ENCODE data around the gene PRR19. TPM values are rescaled to one million over a fixed set of nuclear protein-coding genes. Genes with fewer than 3 reads are reported as not detected.

The PRR19 gene
- total RNA-seq, 4 donors from 2014 or later: 0.17 to 0.50 TPM; not detected in 2

DNA sequence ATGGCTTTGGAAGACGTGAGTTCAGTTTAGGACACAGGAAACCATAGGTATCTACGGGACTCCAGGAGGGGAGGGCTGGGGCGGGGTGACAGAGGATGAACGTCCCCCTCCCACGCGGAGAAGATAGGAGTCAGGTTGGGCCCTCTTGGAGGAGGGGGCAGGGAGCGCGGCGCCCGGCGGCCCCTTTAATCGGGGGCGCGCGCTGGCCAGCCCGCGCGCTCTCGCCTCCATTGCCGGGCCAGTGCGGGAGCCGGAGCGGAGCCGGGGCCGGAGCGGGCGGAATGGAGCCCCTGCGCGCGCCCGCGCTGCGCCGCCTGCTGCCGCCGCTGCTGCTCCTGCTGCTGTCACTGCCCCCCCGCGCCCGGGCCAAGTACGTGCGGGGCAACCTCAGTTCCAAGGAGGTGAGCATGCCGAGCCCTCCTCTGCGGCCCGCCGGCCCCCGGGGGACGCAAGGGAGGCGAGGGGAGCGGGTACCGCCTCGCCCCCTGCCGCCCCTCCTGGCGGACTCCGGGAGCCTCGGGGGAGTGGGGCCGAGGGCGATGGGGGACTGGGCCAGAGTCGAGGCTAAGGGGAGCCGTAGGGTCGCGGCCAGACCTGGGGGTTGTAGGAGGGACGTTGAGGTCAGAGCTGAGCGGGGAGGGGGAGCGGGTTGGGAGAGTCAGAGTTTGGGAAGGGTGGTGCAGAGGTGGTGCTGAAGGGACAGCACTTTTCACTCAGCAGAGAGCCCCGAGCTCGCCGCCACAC, 11.3 kb downstream of the PRR19 start, which contains the start of gene TMEM145:
TSS of gene TMEM145 (plus strand) at position 214 of the 744 bp plus-strand sequence. CDS start at position 282, 68 bp downstream.
- peak within 1 kb of the TSS; percentile 55 to 58 (median 56) for H3K4me3 ChIP-seq
- no peak for TF ChIP-seq EP300 (IDR thresholded peaks at IDR 0.05)
- TF ChIP-seq, protein P1, sequence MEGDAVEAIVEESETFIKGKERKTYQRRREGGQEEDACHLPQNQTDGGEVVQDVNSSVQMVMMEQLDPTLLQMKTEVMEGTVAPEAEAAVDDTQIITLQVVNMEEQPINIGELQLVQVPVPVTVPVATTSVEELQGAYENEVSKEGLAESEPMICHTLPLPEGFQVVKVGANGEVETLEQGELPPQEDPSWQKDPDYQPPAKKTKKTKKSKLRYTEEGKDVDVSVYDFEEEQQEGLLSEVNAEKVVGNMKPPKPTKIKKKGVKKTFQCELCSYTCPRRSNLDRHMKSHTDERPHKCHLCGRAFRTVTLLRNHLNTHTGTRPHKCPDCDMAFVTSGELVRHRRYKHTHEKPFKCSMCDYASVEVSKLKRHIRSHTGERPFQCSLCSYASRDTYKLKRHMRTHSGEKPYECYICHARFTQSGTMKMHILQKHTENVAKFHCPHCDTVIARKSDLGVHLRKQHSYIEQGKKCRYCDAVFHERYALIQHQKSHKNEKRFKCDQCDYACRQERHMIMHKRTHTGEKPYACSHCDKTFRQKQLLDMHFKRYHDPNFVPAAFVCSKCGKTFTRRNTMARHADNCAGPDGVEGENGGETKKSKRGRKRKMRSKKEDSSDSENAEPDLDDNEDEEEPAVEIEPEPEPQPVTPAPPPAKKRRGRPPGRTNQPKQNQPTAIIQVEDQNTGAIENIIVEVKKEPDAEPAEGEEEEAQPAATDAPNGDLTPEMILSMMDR (IDR thresholded peaks at IDR 0.05): peak in 2 of 3 experiments; percentile 17 to 22
- no peaks in the 10 kb centered on the region for H3K9me3 ChIP-seq
- WGBS: 3% methylated on average over 30 of the region's 67 CpGs
- H3K27me3 ChIP-seq: peaks cover 0 to 45% (median 9%) of the 10 kb centered on the region in 4 donors
- no peaks in the 10 kb centered on the region for H3K36me3 ChIP-seq
- H3K27ac ChIP-seq (replicated peaks in 1 of 4): no peak within 1 kb of the TSS
- H3K4me1 ChIP-seq: peaks cover 12 to 20% (median 17%) of the 10 kb centered on the region in 4 donors
- intact Hi-C loops (cut with DNase I): no loop called here
- no peak for DNase-seq (ENCODE audit: extremely low spot score)

DNA sequence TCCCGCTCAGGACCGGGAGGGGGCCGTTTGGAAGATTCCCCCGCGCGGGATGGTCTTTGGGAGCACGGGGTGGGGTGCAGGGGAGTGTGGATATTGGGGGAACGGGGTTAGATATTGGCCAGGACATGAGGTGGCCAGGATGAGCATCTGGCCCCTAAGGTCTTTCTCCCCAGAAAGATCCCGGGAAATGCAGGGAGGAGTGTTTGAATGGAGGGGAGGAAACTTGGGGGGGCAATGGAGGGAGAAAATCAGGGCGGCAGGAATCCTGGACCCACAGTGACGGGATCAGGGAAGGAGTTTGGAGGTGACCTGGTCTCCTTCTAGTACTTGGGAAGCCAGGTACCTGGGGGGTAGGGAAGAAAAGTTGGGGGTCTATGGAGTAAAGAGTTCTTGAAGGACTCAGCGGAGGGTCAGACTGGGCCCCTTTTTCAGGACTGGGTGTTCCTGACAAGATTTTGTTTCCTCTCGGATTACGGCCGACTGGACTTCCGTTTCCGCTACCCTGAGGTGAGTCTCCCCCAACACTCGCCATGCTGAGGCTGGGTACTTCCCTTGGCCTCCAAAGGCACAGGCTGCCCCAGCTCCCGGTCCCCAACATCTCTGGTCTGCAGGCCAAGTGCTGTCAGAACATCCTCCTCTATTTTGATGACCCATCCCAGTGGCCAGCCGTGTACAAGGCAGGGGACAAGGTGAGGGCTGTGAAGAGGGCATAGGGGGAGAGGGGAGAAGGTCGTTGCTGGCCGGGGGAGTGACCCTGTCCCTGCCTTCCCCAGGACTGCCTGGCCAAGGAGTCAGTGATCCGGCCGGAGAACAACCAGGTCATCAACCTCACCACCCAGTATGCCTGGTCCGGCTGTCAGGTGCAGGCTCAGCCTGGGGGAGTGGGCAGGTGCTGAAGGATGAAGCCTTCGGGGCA, 12.2 kb downstream of the PRR19 start:
- Histone ChIP-seq H3K27me3 (peaks cover 0 to 45% (median 9%) of the 10 kb centered on the region in 4 donors), H3K9me3 (no peaks in the 10 kb centered on the region), H3K36me3 (no peaks in the 10 kb centered on the region), H3K4me1 (peaks cover 12 to 20% (median 17%) of the 10 kb centered on the region in 4 donors), H3K27ac (replicated peaks in 1 of 4) (no peak overlapping the region), H3K4me3 (peak overlapping the region; percentile 55 to 58 (median 56))
- TF ChIP-seq POLR2AphosphoS5 (IDR thresholded peaks at IDR 0.05): no peak
- TF ChIP-seq, protein P1 (IDR thresholded peaks at IDR 0.05): peak in 1 of 3 experiments; percentile 22
- intact Hi-C loops (cut with DNase I): no loop called here
- WGBS: 38% methylated on average over 26 of the region's 26 CpGs
- no peak for DNase-seq (ENCODE audit: extremely low spot score)

DNA sequence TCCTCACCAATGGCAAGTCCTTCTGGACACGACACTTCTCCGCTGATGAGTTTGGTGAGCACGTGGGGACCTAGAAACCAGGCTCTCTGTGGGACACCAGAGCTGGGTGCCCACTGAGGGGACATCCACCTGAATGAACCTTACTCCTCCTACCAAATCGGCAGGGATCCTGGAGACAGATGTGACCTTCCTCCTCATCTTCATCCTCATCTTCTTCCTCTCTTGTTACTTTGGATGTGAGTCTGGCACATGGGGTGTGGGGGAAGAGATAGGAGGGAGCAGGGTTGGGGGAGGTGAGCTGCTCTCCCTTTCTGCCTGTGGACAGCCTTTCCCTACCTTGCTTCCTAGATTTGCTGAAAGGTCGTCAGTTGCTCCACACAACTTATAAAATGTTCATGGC, 13.1 kb downstream of the PRR19 start:
- no peak for DNase-seq (ENCODE audit: extremely low spot score)

More for the DNA sequence above, 13.1 kb downstream of the PRR19 start:
- TF ChIP-seq EP300 (IDR thresholded peaks at IDR 0.05) (no peak), POLR2A (IDR thresholded peaks at IDR 0.05; ENCODE audit: low read depth) (no peak), POLR2AphosphoS5 (IDR thresholded peaks at IDR 0.05) (no peak)
- TF ChIP-seq, protein P1 (IDR thresholded peaks at IDR 0.05): no peak
- no peak overlapping the region for H3K27ac ChIP-seq (replicated peaks in 1 of 4)
- no peaks in the 10 kb centered on the region for H3K36me3 ChIP-seq
- H3K4me1 ChIP-seq: peaks cover 12 to 20% (median 17%) of the 10 kb centered on the region in 4 donors
- no peaks in the 10 kb centered on the region for H3K9me3 ChIP-seq
- H3K27me3 ChIP-seq: peaks cover 0 to 39% (median 9%) of the 10 kb centered on the region in 4 donors
- H3K4me3 ChIP-seq: no peak overlapping the region
- intact Hi-C loops (cut with DNase I): no loop called here
- WGBS: 76% methylated on average over 5 of the region's 5 CpGs
